ENCODE measurements around the gene CNTNAP3. TPM values are rescaled to one million over a fixed set of nuclear protein-coding genes. Genes with fewer than 3 reads are reported as not detected.
"Not testable (repeated sequence)": the region's sequence is repeated elsewhere in the genome, so short reads cannot be mapped to it uniquely, and the experiment has no call there.

CNTNAP3 gene
- total and polyA plus RNA-seq, 2 of the 8 experiments (the other 6 are each of a cell fraction or from before 2014, with no cell fraction given): 2.8 to 9.0 TPM

- H3K27me3 ChIP-seq (replicated peaks in 1 of 4; ENCODE audit: control insufficient read depth in 3 of 4, extremely low read depth in 1 of 4, insufficient read depth in 3 of 4, low read length in 3 of 4); H3K9me3 ChIP-seq (ENCODE audit: insufficient read depth in 2 of 2, low read depth in 1 of 2, low read length in 1 of 2); H4K5ac ChIP-seq (ENCODE audit: insufficient read length, low read depth, low read length); H3K27ac ChIP-seq (ENCODE audit: low read depth, low read length); H3K23me2 ChIP-seq (ENCODE audit: low read depth, low read length); H3K14ac ChIP-seq (ENCODE audit: insufficient read length); H2BK5ac ChIP-seq (ENCODE audit: low read depth, low read length); H3K9ac ChIP-seq (replicated peaks in 1 of 4; ENCODE audit: extremely low read depth in 1 of 4, low read depth in 3 of 4, low read length in 3 of 4); CTCF ChIA-PET (ENCODE audit: partially characterized antibody); H3K79me2 ChIP-seq (ENCODE audit: control insufficient read depth in 1 of 2, insufficient read depth in 2 of 2, low read length in 2 of 2); H2BK20ac ChIP-seq (ENCODE audit: low read length); H4K91ac ChIP-seq (replicated peaks; ENCODE audit: insufficient read length, low read length); H2BK120ac ChIP-seq (replicated peaks; ENCODE audit: low read depth, low read length); H2BK12ac ChIP-seq (ENCODE audit: low read depth, low read length); FAIRE-seq; DNase-seq (ENCODE audit: low read depth in 1 of 2, low spot score in 2 of 2); H2AFZ ChIP-seq (ENCODE audit: low read length); H4K20me1 ChIP-seq (replicated peaks in 1 of 2; ENCODE audit: control insufficient read depth in 1 of 2, insufficient read depth in 2 of 2, low read length in 2 of 2); H2BK15ac ChIP-seq (ENCODE audit: low read length); H3K4me2 ChIP-seq (ENCODE audit: insufficient read depth in 1 of 2, low read depth in 2 of 2, low read length in 2 of 2); H4K8ac ChIP-seq (ENCODE audit: extremely low read depth, insufficient read depth, low read length); H3K56ac ChIP-seq (replicated peaks; ENCODE audit: insufficient read length, low read depth, low read length); H3K23ac ChIP-seq (ENCODE audit: insufficient read length); POLR2A ChIA-PET (ENCODE audit: partially characterized antibody); H3K4me3 ChIP-seq (ENCODE audit: extremely low read depth in 1 of 4, insufficient read depth in 2 of 4, low read depth in 3 of 4, low read length in 4 of 4); H3K36me3 ChIP-seq (ENCODE audit: control insufficient read depth in 2 of 4, insufficient read depth in 4 of 4, low read length in 3 of 4); H3K79me1 ChIP-seq (ENCODE audit: low read depth, low read length); H3K4ac ChIP-seq (replicated peaks; ENCODE audit: insufficient read length, low read depth, low read length); H3K4me1 ChIP-seq (replicated peaks in 1 of 4; ENCODE audit: control insufficient read depth in 3 of 4, insufficient read depth in 4 of 4, low read length in 3 of 4); H3K18ac ChIP-seq (ENCODE audit: extremely low read depth, low read length); H2AK5ac ChIP-seq (ENCODE audit: low read depth, low read length): not testable (repeated sequence)
- WGBS, 2 experiments (ENCODE audit: extremely low coverage in 1 of 2, insufficient coverage in 1 of 2, insufficient read length in 1 of 2, insufficient replicate concordance in 2 of 2, low coverage in 1 of 2, low lambda C conversion rate in 2 of 2, missing lambda C conversion rate in 1 of 2): 95% methylated on average over 10 of the region's 10 CpGs; no CpG with 5 or more reads in 1 of the 2 experiments
Measured at GRCh38 chr9:39041774-39042173, 246.2 kb downstream of the CNTNAP3 start.

DNA sequence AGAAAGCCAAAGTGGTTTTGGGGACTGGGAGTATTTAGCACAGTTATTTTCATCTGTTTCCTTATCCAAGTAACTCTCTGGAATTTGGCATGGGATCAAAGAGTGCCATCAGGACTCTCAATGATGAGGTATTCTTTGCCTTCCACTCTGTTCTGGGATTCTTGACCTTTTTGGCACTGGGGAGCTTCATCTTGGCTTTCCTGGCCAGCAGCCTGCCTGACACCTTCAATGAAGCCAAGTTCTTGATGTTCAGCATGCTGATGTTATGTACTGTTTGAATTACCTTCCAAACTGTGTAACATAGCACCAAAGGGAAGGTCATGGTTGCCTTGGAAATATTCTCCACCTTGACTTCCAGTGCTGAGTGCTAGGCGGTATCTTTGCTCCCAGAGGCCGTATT, 248.8 kb downstream of the CNTNAP3 start:
- H3K14ac ChIP-seq (ENCODE audit: insufficient read length); H2AFZ ChIP-seq (ENCODE audit: low read length); H2BK5ac ChIP-seq (ENCODE audit: low read depth, low read length); H3K27me3 ChIP-seq (replicated peaks in 1 of 4; ENCODE audit: control insufficient read depth in 3 of 4, extremely low read depth in 1 of 4, insufficient read depth in 3 of 4, low read length in 3 of 4); H3K4me2 ChIP-seq (ENCODE audit: insufficient read depth in 1 of 2, low read depth in 2 of 2, low read length in 2 of 2); H3K36me3 ChIP-seq (ENCODE audit: control insufficient read depth in 2 of 4, insufficient read depth in 4 of 4, low read length in 3 of 4); CTCF ChIA-PET (ENCODE audit: partially characterized antibody); H4K8ac ChIP-seq (ENCODE audit: extremely low read depth, insufficient read depth, low read length); H2AK5ac ChIP-seq (ENCODE audit: low read depth, low read length); H3K4me3 ChIP-seq (ENCODE audit: extremely low read depth in 1 of 4, insufficient read depth in 2 of 4, low read depth in 3 of 4, low read length in 4 of 4); H3K9ac ChIP-seq (replicated peaks in 1 of 4; ENCODE audit: extremely low read depth in 1 of 4, low read depth in 3 of 4, low read length in 3 of 4); H3K9me3 ChIP-seq (ENCODE audit: insufficient read depth in 2 of 2, low read depth in 1 of 2, low read length in 1 of 2); H2BK120ac ChIP-seq (replicated peaks; ENCODE audit: low read depth, low read length); H3K23me2 ChIP-seq (ENCODE audit: low read depth, low read length); H2BK15ac ChIP-seq (ENCODE audit: low read length); H3K4ac ChIP-seq (replicated peaks; ENCODE audit: insufficient read length, low read depth, low read length); H3K18ac ChIP-seq (ENCODE audit: extremely low read depth, low read length); H3K27ac ChIP-seq (ENCODE audit: low read depth, low read length); H4K91ac ChIP-seq (replicated peaks; ENCODE audit: insufficient read length, low read length); H4K20me1 ChIP-seq (replicated peaks in 1 of 2; ENCODE audit: control insufficient read depth in 1 of 2, insufficient read depth in 2 of 2, low read length in 2 of 2); H3K4me1 ChIP-seq (replicated peaks in 1 of 4; ENCODE audit: control insufficient read depth in 3 of 4, insufficient read depth in 4 of 4, low read length in 3 of 4); DNase-seq (ENCODE audit: low read depth in 1 of 2, low spot score in 2 of 2); FAIRE-seq; H3K79me1 ChIP-seq (ENCODE audit: low read depth, low read length); H2BK12ac ChIP-seq (ENCODE audit: low read depth, low read length); H3K79me2 ChIP-seq (ENCODE audit: control insufficient read depth in 1 of 2, insufficient read depth in 2 of 2, low read length in 2 of 2); H3K56ac ChIP-seq (replicated peaks; ENCODE audit: insufficient read length, low read depth, low read length); H4K5ac ChIP-seq (ENCODE audit: insufficient read length, low read depth, low read length); H3K23ac ChIP-seq (ENCODE audit: insufficient read length); H2BK20ac ChIP-seq (ENCODE audit: low read length); POLR2A ChIA-PET (ENCODE audit: partially characterized antibody): not testable (repeated sequence)
- WGBS, 2 experiments (ENCODE audit: extremely low coverage in 1 of 2, insufficient coverage in 1 of 2, insufficient read length in 1 of 2, insufficient replicate concordance in 2 of 2, low coverage in 1 of 2, low lambda C conversion rate in 2 of 2, missing lambda C conversion rate in 1 of 2): 82% methylated on average over 2 of the region's 2 CpGs; no CpG with 5 or more reads in 1 of the 2 experiments

Measured in H1 (cell line).